HG02840 (cell line): Measurements from ENCODE around the gene USP17L18.
"Not testable (repeated sequence)": the region's sequence is repeated elsewhere in the genome, so short reads cannot be mapped to it uniquely, and the experiment has no call there.

Source experiments
- ATAC-seq: cut with Tn5 transposase; IDR thresholded peaks from one replicate; pipeline ENCODE4 v1.9.1; 2021; ENCODE audit warnings: mild to moderate bottlenecking, moderate library complexity, moderate number of reproducible peaks; ENCODE audit not compliant: unreplicated experiment, low FRiP score

USP17L18 gene

DNA sequence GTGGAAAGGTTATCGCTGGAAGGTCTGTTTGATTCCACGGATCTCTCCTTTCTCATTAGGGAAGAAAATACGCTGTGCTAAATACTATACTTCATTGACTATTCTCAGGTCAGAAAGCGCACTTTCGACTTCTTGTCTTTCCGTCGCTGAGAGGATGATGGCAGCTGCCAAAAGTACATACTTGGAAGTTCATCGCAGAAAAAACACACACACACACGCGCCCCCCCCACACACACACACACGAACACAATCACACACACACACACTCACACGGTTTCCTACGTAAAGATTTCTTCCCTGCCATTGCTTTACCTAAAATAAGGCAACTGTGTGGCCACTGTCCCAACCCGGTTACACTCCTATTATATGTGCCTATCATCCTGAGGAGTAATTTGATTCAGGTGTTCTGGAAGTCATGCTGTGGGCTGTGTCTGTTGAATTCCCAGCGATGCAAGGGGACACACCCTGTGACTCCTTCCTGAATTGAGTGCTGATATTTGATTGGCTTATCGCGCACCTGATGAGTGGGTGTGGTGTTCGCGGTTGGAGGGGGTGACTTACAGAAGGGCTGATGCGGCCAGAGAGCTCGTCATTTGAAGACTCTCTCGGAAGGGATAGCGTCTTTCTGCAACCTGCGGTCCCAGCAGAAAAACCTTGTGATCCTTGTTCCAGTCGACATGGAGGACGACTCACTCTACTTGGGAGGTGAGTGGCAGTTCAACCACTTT lies at the start of gene USP17L18:
Gene USP17L18 (plus strand): TSS at position 678 of the 728 bp plus-strand sequence. CDS start 0 bp downstream, at position 678.
- ATAC-seq = not testable (repeated sequence)

DNA sequence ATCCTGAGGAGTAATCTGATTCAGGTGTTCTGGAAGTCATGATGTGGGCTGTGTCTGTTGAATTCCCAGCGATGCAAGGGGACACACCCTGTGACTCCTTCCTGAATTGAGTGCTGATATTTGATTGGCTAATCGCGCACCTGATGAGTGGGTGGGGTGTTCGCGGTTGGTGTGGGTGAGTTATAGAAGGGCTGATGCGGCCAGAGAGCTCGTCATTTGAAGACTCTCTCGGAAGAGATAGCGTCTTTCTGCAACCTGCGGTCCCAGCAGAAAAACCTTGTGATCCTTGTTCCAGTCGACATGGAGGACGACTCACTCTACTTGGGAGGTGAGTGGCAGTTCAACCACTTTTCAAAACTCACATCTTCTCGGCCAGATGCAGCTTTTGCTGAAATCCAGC lies 38.1 kb upstream of the USP17L18 start, which contains the start of gene USP17L10:
Gene USP17L10 (plus strand): TSS at position 301 of the 400 bp plus-strand sequence. CDS start 0 bp downstream, at position 301.
- ATAC-seq = not testable (repeated sequence)

DNA sequence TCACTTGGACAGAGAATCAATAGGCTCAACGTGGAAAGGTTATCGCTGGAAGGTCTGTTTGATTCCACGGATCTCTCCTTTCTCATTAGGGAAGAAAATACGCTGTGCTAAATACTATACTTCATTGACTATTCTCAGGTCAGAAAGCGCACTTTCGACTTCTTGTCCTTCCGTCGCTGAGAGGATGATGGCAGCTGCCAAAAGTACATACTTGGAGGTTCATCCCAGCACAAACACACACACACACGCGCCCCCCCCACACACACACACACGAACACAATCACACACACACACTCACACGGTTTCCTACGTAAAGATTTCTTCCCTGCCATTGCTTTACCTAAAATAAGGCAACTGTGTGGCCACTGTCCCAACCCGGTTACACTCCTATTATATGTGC lies 33.7 kb upstream of the USP17L18 start:
- not testable (repeated sequence) for ATAC-seq

DNA sequence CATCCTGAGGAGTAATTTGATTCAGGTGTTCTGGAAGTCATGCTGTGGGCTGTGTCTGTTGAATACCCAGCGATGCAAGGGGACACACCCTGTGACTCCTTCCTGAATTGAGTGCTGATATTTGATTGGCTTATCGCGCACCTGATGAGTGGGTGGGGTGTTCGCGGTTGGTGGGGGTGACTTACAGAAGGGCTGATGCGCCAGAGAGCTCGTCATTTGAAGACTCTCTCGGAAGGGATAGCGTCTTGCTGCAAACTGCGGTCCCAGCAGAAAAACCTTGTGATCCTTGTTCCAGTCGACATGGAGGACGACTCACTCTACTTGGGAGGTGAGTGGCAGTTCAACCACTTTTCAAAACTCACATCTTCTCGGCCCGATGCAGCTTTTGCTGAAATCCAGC lies 33.3 kb upstream of the USP17L18 start, which contains the start of gene USP17L11:
Gene USP17L11 (plus strand): TSS at position 301 of the 400 bp plus-strand sequence. CDS start 0 bp downstream, at position 301.
- not testable (repeated sequence) for ATAC-seq

- not testable (repeated sequence) for ATAC-seq
Measured at GRCh38 chr4:9219852-9220251, 28.6 kb upstream of the USP17L18 start, which contains the start of gene USP17L12. Gene USP17L12 (plus strand): TSS chr4:9220152. CDS start chr4:9220152, 0 bp downstream.

DNA sequence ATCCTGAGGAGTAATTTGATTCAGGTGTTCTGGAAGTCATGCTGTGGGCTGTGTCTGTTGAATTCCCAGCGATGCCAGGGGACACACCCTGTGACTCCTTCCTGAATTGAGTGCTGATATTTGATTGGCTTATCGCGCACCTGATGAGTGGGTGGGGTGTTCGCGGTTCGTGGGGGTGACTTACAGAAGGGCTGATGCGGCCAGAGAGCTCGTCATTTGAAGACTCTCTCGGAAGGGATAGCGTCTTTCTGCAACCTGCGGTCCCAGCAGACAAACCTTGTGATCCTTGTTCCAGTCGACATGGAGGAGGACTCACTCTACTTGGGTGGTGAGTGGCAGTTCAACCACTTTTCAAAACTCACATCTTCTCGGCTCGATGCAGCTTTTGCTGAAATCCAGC lies 23.8 kb upstream of the USP17L18 start, which contains the start of gene USP17L13:
Gene USP17L13 (plus strand): TSS at position 301 of the 400 bp plus-strand sequence. CDS start 0 bp downstream, at position 301.
- ATAC-seq = not testable (repeated sequence)

GRCh38 chr4:9230249-9230648 lies 18.2 kb upstream of the USP17L18 start:
- ATAC-seq = not testable (repeated sequence)

DNA sequence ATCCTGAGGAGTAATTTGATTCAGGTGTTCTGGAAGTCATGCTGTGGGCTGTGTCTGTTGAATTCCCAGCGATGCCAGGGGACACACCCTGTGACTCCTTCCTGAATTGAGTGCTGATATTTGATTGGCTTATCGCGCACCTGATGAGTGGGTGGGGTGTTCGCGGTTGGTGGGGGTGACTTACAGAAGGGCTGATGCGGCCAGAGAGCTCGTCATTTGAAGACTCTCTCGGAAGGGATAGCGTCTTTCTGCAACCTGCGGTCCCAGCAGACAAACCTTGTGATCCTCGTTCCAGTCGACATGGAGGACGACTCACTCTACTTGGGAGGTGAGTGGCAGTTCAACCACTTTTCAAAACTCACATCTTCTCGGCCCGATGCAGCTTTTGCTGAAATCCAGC lies 14.3 kb upstream of the USP17L18 start, which contains the start of gene USP17L15:
Gene USP17L15 (plus strand): TSS at position 301 of the 400 bp plus-strand sequence. CDS start 0 bp downstream, at position 301.
- not testable (repeated sequence) for ATAC-seq

GRCh38 chr4:9238461-9238860 lies 10.0 kb upstream of the USP17L18 start:
- ATAC-seq = not testable (repeated sequence)

DNA sequence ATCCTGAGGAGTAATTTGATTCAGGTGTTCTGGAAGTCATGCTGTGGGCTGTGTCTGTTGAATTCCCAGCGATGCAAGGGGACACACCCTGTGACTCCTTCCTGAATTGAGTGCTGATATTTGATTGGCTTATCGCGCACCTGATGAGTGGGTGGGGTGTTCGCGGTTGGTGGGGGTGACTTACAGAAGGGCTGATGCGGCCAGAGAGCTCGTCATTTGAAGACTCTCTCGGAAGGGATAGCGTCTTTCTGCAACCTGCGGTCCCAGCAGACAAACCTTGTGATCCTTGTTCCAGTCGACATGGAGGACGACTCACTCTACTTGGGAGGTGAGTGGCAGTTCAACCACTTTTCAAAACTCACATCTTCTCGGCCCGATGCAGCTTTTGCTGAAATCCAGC lies 4.9 kb upstream of the USP17L18 start, which contains the start of gene USP17L17:
Gene USP17L17 (plus strand): TSS at position 301 of the 400 bp plus-strand sequence. CDS start 0 bp downstream, at position 301.
- ATAC-seq = not testable (repeated sequence)

DNA sequence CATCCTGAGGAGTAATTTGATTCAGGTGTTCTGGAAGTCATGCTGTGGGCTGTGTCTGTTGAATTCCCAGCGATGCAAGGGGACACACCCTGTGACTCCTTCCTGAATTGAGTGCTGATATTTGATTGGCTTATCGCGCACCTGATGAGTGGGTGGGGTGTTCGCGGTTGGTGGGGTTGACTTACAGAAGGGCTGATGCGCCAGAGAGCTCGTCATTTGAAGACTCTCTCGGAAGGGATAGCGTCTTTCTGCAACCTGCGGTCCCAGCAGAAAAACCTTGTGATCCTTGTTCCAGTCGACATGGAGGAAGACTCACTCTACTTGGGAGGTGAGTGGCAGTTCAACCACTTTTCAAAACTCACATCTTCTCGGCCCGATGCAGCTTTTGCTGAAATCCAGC lies 4.6 kb downstream of the USP17L18 start, which contains the start of gene USP17L19:
Gene USP17L19 (plus strand): TSS at position 301 of the 400 bp plus-strand sequence. CDS start 0 bp downstream, at position 301.
- ATAC-seq = not testable (repeated sequence)

DNA sequence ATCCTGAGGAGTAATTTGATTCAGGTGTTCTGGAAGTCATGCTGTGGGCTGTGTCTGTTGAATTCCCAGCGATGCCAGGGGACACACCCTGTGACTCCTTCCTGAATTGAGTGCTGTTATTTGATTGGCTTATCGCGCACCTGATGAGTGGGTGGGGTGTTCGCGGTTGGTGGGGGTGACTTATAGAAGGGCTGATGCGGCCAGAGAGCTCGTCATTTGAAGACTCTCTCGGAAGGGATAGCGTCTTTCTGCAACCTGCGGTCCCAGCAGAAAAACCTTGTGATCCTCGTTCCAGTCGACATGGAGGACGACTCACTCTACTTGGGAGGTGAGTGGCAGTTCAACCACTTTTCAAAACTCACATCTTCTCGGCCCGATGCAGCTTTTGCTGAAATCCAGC lies 9.4 kb downstream of the USP17L18 start, which contains the start of gene USP17L20:
Gene USP17L20 (plus strand): TSS at position 301 of the 400 bp plus-strand sequence. CDS start 0 bp downstream, at position 301.
- ATAC-seq = not testable (repeated sequence)

DNA sequence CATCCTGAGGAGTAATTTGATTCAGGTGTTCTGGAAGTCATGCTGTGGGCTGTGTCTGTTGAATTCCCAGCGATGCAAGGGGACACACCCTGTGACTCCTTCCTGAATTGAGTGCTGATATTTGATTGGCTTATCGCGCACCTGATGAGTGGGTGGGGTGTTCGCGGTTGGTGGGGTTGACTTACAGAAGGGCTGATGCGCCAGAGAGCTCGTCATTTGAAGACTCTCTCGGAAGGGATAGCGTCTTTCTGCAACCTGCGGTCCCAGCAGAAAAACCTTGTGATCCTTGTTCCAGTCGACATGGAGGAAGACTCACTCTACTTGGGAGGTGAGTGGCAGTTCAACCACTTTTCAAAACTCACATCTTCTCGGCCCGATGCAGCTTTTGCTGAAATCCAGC lies 14.1 kb downstream of the USP17L18 start, which contains the start of gene USP17L21:
Gene USP17L21 (plus strand): TSS at position 301 of the 400 bp plus-strand sequence. CDS start 0 bp downstream, at position 301.
- not testable (repeated sequence) for ATAC-seq

GRCh38 chr4:9267319-9267718 lies 18.9 kb downstream of the USP17L18 start, which contains the start of gene USP17L22:
Gene USP17L22 (plus strand): TSS chr4:9267619. CDS start chr4:9267619, 0 bp downstream.
- ATAC-seq = not testable (repeated sequence)

GRCh38 chr4:9271719-9272118 lies 23.3 kb downstream of the USP17L18 start:
- ATAC-seq = not testable (repeated sequence)
